PC-3 (cell line): ENCODE data around the gene MS4A15. TPM values are rescaled to one million over a fixed set of nuclear protein-coding genes. Genes with fewer than 3 reads are reported as not detected.

ENCODE experiments used
- ATAC-seq: fragments of 200-7000 bp; cut with Tn5 transposase; 2 replicates; pipeline ENCODE4 v1.9.1; 2020; ENCODE audit warnings: mild to moderate bottlenecking, moderate library complexity
- BruUV-seq: library from RNA; stranded (reverse); fragments of 400-500 nt; replicated peaks from 2 replicates; lab custom pipeline; 2021; lab: Mats Ljungman, UMichigan
- CTCF ChIA-PET: fragments of 300-600 bp; sonication (Branson Sonifier 250); formaldehyde crosslinking; loops from one replicate; lab custom pipeline; 2022; ENCODE audit warnings: antibody characterized with exemption; lab: Charles Lee
- POLR2A ChIA-PET: fragments of 300-600 bp; sonication (Branson Sonifier 250); formaldehyde crosslinking; loops from one replicate; lab custom pipeline; 2022; ENCODE audit warnings: antibody characterized with exemption; ENCODE audit not compliant: unreplicated experiment; lab: Charles Lee
- DNase-seq: peaks from one replicate; pipeline ENCODE4 v3.0.0-alpha.2; 2015
- H2AFZ ChIP-seq: fragments of 300-600 bp; sonication (generic); 2 replicates; pipeline ENCODE4 v1.6.0; 2016; ENCODE audit warnings: antibody characterized with exemption, low read length
- H3F3A ChIP-seq: fragments of 300-600 bp; sonication (generic); one replicate; pipeline ENCODE4 v1.6.0; 2017; ENCODE audit warnings: antibody characterized with exemption, low read length, control low read depth, mild to moderate bottlenecking; ENCODE audit not compliant: unreplicated experiment
- H3K27ac ChIP-seq: fragments of 300-600 bp; sonication (generic); 2 replicates; pipeline ENCODE4 v1.5.1; 2016; ENCODE audit warnings: mild to moderate bottlenecking, low read length
- H3K27me3 ChIP-seq: fragments of 300-600 bp; sonication (generic); 2 replicates; pipeline ENCODE4 v1.6.1; 2016; ENCODE audit warnings: low read length, mixed read lengths
- H3K36me3 ChIP-seq: fragments of 300-600 bp; sonication (generic); 2 replicates; pipeline ENCODE4 v1.6.1; 2016; ENCODE audit warnings: low read depth, mixed run types, low read length, mixed read lengths
- H3K4me1 ChIP-seq: fragments of 300-600 bp; sonication (generic); 2 replicates; pipeline ENCODE4 v1.5.1; 2016; ENCODE audit warnings: low read length; ENCODE audit not compliant: insufficient read depth
- H3K4me2 ChIP-seq: fragments of 300-600 bp; sonication (generic); 2 replicates; pipeline ENCODE4 v1.6.0; 2016; ENCODE audit warnings: low read length
- H3K4me3 ChIP-seq: fragments of 300-600 bp; sonication (generic); 2 replicates; pipeline ENCODE4 v1.5.1; 2016; ENCODE audit warnings: mild to moderate bottlenecking, low read length, mixed read lengths
- H3K79me2 ChIP-seq: fragments of 300-600 bp; sonication (generic); 2 replicates; pipeline ENCODE4 v1.6.1; 2017; ENCODE audit warnings: low read length, mixed read lengths
- H3K9ac ChIP-seq: fragments of 300-600 bp; sonication (generic); 2 replicates; pipeline ENCODE4 v1.6.0; 2016; ENCODE audit warnings: mild to moderate bottlenecking, low read length
- H3K9me2 ChIP-seq: fragments of 300-600 bp; sonication (generic); replicated peaks from 2 replicates; pipeline ENCODE4 v1.6.1; 2016; ENCODE audit warnings: mixed run types, low read length, mixed read lengths
- H3K9me3 ChIP-seq: fragments of 300-600 bp; sonication (generic); 2 replicates; pipeline ENCODE4 v1.6.1; 2016; ENCODE audit warnings: low read length, mixed read lengths
- H4K20me1 ChIP-seq: fragments of 300-600 bp; sonication (generic); 2 replicates; pipeline ENCODE4 v1.6.1; 2016; ENCODE audit warnings: low read length, mixed read lengths
- CTCF ChIP-seq: fragments of 300-600 bp; sonication (generic); conservative IDR thresholded peaks from 2 replicates; pipeline ENCODE4 v1.5.1; 2017; ENCODE audit warnings: antibody characterized with exemption, low read depth, mild to moderate bottlenecking, low read length
- EZH2 ChIP-seq: fragments of 300-600 bp; sonication (generic); IDR thresholded peaks from one replicate; pipeline ENCODE4 v1.6.1; 2017; ENCODE audit warnings: antibody characterized with exemption, mild to moderate bottlenecking, low read length; ENCODE audit not compliant: unreplicated experiment
- EZH2phosphoT487 ChIP-seq: fragments of 300-600 bp; sonication (generic); IDR thresholded peaks from 2 replicates; pipeline ENCODE4 v1.6.1; 2018; ENCODE audit warnings: mild to moderate bottlenecking, antibody characterized with exemption, low read length, borderline replicate concordance
- intact Hi-C: fragments of 100-400 bp; cut with micrococcal nuclease; formaldehyde crosslinking; loops from 2 replicates; pipeline ENCODE4 v1.9.0; 2023
- total RNA-seq: library from RNA; depleted of rRNA; stranded (reverse); fragments of >200 nt; gene quantifications from 2 replicates; pipeline ENCODE4 v1.2.3, GENCODE V29; 2014

The MS4A15 gene
- total RNA-seq, 1 experiment from 2014 or later = not detected

- CTCF ChIA-PET = no interaction called here
- intact Hi-C loops = no loop called here
- no peaks in the 10 kb centered on the region for H3K79me2 ChIP-seq
- no peaks in the 10 kb centered on the region for H3K9me2 ChIP-seq
- BruUV-seq = no TSS peak
- H3K9ac ChIP-seq = no peak overlapping the region
- no peaks in the 10 kb centered on the region for H3K9me3 ChIP-seq
- H3F3A ChIP-seq = no peaks in the 10 kb centered on the region
- POLR2A ChIA-PET = no interaction called here
- peaks cover 10% of the 10 kb centered on the region for H3K4me1 ChIP-seq
- H3K4me2 ChIP-seq = no peak overlapping the region
- H2AFZ ChIP-seq = no peak overlapping the region
- DNase-seq (no peak), ATAC-seq (no peak)
- H3K27me3 ChIP-seq = peaks cover 11% of the 10 kb centered on the region; the same call in 1 of the 2 replicates
- H3K27ac ChIP-seq = no peak overlapping the region
- no peak for TF ChIP-seq CTCF
- no peak for TF ChIP-seq EZH2
- no peak for TF ChIP-seq EZH2phosphoT487
- H3K36me3 ChIP-seq = no peaks in the 10 kb centered on the region
- no peak overlapping the region for H3K4me3 ChIP-seq
- no peaks in the 10 kb centered on the region for H4K20me1 ChIP-seq
Observed at GRCh38 chr11:60766547-60766946, 9.9 kb downstream of the MS4A15 start.

DNA sequence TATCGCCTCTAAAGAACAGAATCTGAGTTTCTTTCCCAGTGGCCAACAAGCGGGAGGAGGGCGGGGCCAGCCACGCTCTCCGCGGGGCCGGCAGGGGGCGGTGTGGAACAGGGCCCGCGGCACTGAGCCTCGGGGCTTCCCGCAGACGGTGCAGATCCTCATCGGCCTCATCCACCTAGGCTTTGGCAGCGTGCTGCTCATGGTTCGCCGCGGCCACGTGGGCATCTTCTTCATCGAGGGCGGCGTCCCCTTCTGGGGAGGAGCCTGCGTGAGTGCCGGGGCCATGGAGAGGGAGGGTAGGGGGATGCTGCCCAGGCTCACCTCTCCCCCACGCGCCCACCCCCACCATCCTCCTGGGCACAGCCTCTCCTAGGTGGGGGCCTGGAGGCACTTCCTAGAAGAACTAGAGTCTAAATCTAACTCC is 10.7 kb downstream of the MS4A15 start:
- TF ChIP-seq EZH2 (no peak), CTCF (no peak), EZH2phosphoT487 (no peak)
- intact Hi-C loops = no loop called here
- no peaks in the 10 kb centered on the region for H3K9me3 ChIP-seq
- no peaks in the 10 kb centered on the region for H4K20me1 ChIP-seq
- no peaks in the 10 kb centered on the region for H3F3A ChIP-seq
- no peak overlapping the region for H3K27ac ChIP-seq
- H3K4me2 ChIP-seq = no peak overlapping the region
- no peak overlapping the region for H3K4me3 ChIP-seq
- DNase-seq (no peak), ATAC-seq (no peak)
- 0 out of 2 replicates have a peak, but pooled peaks cover 3% of the 10 kb centered on the region for H3K27me3 ChIP-seq
- H3K9me2 ChIP-seq = no peaks in the 10 kb centered on the region
- no peaks in the 10 kb centered on the region for H3K36me3 ChIP-seq
- H3K9ac ChIP-seq = no peak overlapping the region
- H3K4me1 ChIP-seq = peaks cover 10% of the 10 kb centered on the region
- CTCF ChIA-PET = no interaction called here
- BruUV-seq = no TSS peak
- H3K79me2 ChIP-seq = no peaks in the 10 kb centered on the region
- POLR2A ChIA-PET = no interaction called here
- H2AFZ ChIP-seq = no peak overlapping the region

DNA sequence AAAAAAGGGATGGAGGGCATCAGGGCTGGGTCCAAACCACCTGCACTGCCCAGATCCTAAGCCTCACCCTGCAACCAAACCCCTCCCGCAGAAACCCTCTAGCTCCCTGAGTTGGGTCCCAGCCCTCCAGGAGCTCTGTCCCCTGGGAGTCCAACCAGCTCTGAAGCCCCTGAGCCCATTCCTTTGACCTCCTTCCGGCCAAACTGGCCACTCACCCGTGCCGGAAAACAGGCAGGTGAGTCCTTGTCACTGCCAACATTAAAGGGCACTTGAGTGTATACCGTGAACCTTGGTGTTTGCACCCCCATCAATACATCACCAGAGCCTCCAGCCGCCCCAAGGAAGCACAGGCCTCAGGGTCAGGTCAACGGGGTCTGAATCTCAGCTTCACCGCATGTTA is 11.5 kb downstream of the MS4A15 start:
- Histone ChIP-seq H3K4me2 (no peak overlapping the region), H3K4me3 (no peak overlapping the region), H3K9ac (no peak overlapping the region), H3K36me3 (no peaks in the 10 kb centered on the region), H3K27ac (no peak overlapping the region), H3F3A (no peaks in the 10 kb centered on the region), H4K20me1 (no peaks in the 10 kb centered on the region), H3K79me2 (no peaks in the 10 kb centered on the region), H2AFZ (no peak overlapping the region), H3K27me3 (no peaks in the 10 kb centered on the region), H3K4me1 (peaks cover 10% of the 10 kb centered on the region), H3K9me2 (no peaks in the 10 kb centered on the region), H3K9me3 (no peaks in the 10 kb centered on the region)
- CTCF ChIA-PET = no interaction called here
- BruUV-seq = no TSS peak
- DNase-seq (no peak), ATAC-seq (no peak)
- POLR2A ChIA-PET = no interaction called here
- intact Hi-C loops = no loop called here
- no peak for TF ChIP-seq CTCF
- TF ChIP-seq EZH2phosphoT487 = no peak
- no peak for TF ChIP-seq EZH2
